ENCODE measurements around the gene BTNL9. TPM values are rescaled to one million over a fixed set of nuclear protein-coding genes. Genes with fewer than 3 reads are reported as not detected.

Gene BTNL9
- total and polyA plus RNA-seq, 9 of the 15 experiments (the other 6 are each of a cell fraction or from before 2014, with no cell fraction given), result 3.7 to 86.7 (median 29.4) TPM

DNA sequence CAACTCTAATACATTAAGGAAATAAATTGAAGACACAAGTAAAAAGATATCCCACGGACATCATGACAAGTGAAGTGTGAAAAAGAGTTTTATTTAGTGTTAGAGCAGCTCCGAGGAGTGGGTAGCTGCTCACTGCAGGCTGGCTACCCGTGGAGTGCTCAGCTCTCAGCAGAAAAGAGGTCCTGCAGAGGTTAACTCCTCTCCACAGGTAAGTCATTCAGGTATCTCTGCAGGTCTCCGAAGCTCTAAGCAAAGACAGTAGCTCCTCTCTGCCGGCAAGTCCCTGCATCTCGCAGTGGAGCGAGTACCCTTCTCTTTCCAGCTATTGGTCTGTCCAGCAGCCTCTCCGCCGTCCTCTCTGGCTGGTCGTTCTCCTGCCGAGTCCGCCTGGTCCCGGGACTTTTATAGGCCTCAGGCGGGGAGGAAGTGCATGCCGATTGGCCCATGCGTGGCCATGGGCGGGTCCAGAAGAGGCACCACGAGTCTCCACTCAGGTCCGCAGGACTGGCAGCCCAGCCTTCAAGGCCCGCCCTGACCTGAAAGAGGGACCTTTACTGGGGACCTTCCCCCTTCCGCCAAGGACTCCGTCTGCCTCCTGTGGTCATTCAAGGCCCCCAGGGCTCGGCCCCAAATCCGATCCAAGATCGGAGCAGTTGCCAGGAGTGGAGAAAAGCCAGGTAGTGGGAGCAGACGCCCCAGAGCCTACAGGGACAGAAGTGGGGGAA lies 29.9 kb downstream of the BTNL9 start (continued):
- TF ChIP-seq THRA (IDR thresholded peaks at IDR 0.05) (no peak), ILF3 (IDR thresholded peaks at IDR 0.05; ENCODE audit: borderline replicate concordance) (no peak), ZNF717 (CRISPR knock-in tag; IDR thresholded peaks at IDR 0.05) (no peak), HNRNPH1 (optimal IDR thresholded peaks at IDR 0.05; ENCODE audit: low read depth, low read length) (no peak), ARID3A (IDR thresholded peaks at IDR 0.05; ENCODE audit: borderline replicate concordance, low read depth, low read length) (no peak), ZNF318 (IDR thresholded peaks at IDR 0.05; ENCODE audit: borderline replicate concordance in 1 of 2, low read depth in 1 of 2) (no peak)
